ENCODE measurements around the gene KCTD18.

GRCh38 chr2:200454927-200455801 is 54.7 kb downstream of the KCTD18 start:
- TF ChIP-seq GATA2 (IDR thresholded peaks at IDR 0.05; ENCODE audit: low read depth, low read length): no peak
- no peak for TF ChIP-seq GATA3 (IDR thresholded peaks at IDR 0.05; ENCODE audit: low read depth, low read length)
